AG09319 (cell line): ENCODE data around the gene DGCR6L.
"Not testable (repeated sequence)": the region's sequence is repeated elsewhere in the genome, so short reads cannot be mapped to it uniquely, and the experiment has no call there.

Experiments
- DNase-seq: peaks from one replicate; pipeline ENCODE4 v3.0.0-alpha.2; 2010; ENCODE audit warnings: low read depth; ENCODE audit errors: extremely low read depth
- TF ChIP-seq, protein P1 (sequence below): IDR thresholded peaks from 2 replicates; pipeline ENCODE4 v1.5.1; 2011; ENCODE audit warnings: low read depth, mild to moderate bottlenecking, inconsistent platforms, low read length, moderate library complexity

The DGCR6L gene

DNA sequence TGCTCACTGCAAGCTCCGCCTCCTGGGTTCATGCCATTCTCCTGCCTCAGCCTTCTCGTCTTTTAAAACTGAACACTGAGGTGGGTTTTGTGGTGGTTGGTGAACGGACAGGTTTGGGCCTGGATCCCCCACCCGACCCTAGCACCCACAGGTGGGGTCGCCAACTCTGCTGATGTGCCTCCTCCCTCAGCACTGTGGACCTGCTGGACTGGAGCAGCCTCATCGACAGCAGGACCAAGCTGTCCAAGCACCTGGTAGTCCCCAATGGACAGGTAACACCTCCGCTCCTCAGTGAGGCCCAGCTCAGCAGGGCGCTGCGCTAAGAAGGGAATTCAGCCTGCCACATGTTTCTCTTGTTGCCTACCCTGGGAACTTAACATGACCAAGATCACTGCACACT, 15.2 kb downstream of the DGCR6L start:
- TF ChIP-seq, protein P1, sequence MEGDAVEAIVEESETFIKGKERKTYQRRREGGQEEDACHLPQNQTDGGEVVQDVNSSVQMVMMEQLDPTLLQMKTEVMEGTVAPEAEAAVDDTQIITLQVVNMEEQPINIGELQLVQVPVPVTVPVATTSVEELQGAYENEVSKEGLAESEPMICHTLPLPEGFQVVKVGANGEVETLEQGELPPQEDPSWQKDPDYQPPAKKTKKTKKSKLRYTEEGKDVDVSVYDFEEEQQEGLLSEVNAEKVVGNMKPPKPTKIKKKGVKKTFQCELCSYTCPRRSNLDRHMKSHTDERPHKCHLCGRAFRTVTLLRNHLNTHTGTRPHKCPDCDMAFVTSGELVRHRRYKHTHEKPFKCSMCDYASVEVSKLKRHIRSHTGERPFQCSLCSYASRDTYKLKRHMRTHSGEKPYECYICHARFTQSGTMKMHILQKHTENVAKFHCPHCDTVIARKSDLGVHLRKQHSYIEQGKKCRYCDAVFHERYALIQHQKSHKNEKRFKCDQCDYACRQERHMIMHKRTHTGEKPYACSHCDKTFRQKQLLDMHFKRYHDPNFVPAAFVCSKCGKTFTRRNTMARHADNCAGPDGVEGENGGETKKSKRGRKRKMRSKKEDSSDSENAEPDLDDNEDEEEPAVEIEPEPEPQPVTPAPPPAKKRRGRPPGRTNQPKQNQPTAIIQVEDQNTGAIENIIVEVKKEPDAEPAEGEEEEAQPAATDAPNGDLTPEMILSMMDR = no peak
- no peak for DNase-seq

- not testable (repeated sequence) for DNase-seq
Measured at GRCh38 chr22:20303229-20303534, 16.7 kb downstream of the DGCR6L start.

DNA sequence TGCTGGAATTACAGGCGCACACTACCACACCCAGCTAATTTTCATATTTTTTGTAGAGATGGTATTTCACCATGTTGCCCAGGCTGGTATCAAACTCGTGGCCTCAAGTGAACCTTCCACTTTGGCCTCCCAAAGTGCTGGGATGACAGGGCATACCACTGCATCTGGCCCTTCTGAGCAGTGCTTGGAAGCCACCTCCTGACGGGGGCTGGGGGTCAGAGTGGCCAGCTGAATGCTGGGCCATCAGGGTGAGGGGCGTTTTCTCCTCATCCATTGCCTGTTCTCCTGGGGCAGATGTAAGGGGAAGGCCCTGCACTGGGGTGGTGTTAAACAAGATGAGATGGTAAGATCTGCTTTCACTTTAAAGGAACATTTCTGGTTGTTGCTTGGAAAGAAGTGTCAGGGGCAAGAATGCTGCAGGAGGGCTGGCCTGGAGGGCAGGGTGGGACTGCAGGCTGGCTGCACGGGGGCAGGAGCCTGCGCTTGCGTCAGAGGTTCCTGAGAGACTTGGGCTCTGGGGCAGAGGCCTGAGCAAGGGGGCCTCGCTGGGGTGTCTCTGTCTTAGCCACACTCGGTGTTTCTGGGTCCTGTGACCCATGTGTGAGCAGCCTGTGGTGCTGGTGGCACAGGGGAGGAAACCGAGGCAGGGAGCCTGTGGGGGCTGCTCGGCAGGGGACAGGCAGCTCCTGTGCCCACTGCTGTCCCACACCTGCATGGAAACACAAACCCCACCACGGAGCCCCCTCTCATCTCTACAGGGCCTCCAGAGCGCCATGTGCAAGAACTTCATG, 17.2 kb downstream of the DGCR6L start:
- TF ChIP-seq, protein P1 = no peak
- no peak for DNase-seq

DNA sequence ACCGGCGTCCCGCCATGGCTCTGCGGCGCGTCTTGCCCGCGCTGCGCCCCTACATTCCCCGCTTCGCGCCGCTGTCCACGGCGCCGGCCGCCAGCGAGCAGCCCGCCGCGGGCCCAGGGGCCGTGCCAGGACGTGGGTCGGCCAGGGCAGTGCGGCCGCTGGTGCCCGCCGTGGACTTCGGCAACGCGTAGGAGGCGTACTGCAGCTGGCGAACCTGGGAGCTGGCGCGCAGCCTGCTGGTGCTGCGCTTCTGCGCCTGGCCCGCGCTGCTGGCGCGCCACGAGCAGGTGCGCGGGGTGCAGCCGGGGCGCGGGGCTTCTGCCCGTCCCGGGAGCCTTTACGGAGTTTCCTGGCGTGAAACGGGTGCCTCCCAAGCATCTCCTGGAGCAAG, 20.1 kb downstream of the DGCR6L start:
- TF ChIP-seq, protein P1 = no peak
- DNase-seq = no peak

- TF ChIP-seq, protein P1 = no peak
- no peak for DNase-seq
Measured at GRCh38 chr22:20298803-20299745, 20.8 kb downstream of the DGCR6L start.

DNA sequence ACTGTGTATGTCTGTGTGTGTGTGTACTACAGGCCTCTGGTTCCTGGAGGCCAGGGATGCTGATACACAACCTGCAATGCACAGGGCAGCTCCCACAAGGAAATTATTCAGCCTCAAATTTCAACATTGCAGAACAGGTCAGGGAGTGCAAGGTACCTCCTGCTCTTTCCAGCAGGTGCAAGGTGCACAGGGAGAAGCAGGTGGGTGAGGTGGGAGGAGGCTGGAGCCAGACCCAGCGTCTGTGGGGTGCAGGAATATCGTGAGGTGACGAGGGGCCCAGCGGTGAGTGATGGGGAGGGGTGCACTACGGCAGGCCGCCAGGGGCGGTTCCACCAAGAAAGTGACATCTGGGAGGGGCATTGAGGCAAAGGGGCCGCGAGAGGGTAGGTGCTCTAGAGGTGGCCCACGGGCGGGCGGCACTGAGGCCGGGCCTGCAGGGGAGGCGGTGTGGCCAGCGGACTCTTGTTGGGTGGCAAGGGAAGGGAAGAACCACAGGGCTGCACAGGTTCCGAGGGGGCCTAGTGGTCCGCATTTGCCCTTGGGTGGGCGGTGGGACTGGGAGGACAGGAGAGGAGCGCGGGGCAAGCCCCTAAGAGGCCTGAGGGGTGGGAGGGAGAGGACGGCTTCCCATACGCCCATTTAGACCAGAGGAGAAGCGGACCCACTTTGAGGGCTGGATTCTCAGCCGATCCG, 21.6 kb downstream of the DGCR6L start:
- DNase-seq = no peak

DNA sequence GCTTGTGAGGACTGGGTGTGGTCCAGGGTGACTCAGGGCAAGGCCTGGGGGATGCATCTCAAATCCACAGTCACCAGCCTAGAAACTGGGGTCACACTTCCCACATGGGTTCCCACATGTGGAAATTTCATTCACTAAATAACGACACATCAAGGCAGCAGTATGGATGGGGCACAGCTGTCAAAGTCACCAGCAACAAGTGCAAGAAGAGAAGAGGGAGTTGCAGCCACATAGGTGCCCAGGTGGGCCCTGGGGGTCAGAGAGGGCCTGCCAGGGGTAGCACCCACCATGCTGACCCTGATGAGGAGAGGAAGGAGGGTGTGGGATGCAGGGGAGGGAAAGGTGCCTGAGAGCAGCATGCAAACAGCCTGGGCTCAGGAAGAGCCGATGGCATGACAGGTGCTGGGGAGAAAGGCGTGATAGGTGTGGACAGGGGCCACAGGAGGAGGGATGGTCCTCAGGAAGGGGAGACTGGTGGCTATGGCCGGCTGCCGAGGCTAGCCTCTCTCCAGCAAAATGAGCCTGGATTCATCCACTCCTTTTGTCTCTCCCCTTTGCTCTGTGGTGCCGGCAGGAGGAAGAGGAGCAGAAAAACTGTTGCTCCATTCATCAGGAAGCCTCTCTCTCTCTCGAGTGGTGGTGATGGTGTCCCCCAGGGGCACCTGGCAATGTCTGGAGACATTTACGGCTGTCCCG, 22.3 kb downstream of the DGCR6L start:
- TF ChIP-seq, protein P1 = no peak
- DNase-seq = no peak

More for the DNA sequence above, 21.6 kb downstream of the DGCR6L start:
- TF ChIP-seq, protein P1 = no peak
